NCI-H510A treated with DMSO at 0.1 percent for 48 hours (cell line): ENCODE data around the gene REEP1.
"Not testable (repeated sequence)": the region's sequence is repeated elsewhere in the genome, so short reads cannot be mapped to it uniquely, and the experiment has no call there.

Experiments used
- DNase-seq: peaks from one replicate; lab custom pipeline; 2025; lab: John Stamatoyannopoulos, UW

Gene REEP1

GRCh38 chr2:86243950-86244733 lies 93.3 kb downstream of the REEP1 start:
- DNase-seq, result no peak

- DNase-seq, result no peak
Observed at GRCh38 chr2:86243272-86243671, 94.2 kb downstream of the REEP1 start.

GRCh38 chr2:86241611-86242010 lies 95.8 kb downstream of the REEP1 start:
- DNase-seq, result no peak

- no peak for DNase-seq
Observed at GRCh38 chr2:86240251-86240650, 97.2 kb downstream of the REEP1 start.

DNA sequence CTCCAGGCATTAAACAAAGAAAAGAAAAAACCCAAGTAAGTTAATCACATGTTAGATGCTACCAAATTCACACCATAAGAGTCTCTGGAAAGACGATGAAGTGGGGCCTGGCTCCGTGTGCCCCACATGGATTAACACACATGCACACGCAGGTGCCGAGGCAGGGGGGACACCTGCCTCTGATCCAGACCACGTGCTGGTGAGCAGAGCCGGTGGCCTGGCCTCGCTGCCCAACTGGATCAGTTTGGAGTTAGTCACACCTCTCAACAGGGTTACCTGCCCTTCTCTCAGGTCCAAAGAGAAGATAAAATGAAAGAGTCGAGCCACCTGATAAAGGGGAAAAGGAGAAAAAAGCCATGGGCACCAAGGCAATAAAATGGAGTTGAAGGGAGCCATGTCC lies 97.7 kb downstream of the REEP1 start:
- no peak for DNase-seq

DNA sequence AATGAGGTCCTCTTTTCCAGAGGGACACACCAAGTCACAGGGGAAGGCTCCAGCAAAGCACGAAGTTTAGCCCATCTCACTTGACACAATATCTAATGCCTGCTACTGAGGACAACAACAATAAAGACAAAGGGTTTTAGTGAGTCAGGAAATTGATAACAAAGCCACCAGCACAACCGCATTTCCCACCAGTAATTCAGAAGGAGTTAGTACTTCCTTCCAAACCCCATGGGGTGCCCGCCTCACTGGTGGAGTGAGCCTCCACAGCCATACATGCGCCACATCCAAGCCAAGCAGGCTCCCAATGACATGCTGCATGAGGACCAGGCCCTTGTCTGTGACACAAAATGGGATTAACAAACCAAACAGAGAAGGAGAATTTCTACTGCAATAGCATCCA lies 98.1 kb downstream of the REEP1 start:
- DNase-seq, result no peak

- DNase-seq, result no peak
Observed at GRCh38 chr2:86238354-86238753, 99.1 kb downstream of the REEP1 start.

- no peak for DNase-seq
Observed at GRCh38 chr2:86237172-86237571, 100.3 kb downstream of the REEP1 start.

DNA sequence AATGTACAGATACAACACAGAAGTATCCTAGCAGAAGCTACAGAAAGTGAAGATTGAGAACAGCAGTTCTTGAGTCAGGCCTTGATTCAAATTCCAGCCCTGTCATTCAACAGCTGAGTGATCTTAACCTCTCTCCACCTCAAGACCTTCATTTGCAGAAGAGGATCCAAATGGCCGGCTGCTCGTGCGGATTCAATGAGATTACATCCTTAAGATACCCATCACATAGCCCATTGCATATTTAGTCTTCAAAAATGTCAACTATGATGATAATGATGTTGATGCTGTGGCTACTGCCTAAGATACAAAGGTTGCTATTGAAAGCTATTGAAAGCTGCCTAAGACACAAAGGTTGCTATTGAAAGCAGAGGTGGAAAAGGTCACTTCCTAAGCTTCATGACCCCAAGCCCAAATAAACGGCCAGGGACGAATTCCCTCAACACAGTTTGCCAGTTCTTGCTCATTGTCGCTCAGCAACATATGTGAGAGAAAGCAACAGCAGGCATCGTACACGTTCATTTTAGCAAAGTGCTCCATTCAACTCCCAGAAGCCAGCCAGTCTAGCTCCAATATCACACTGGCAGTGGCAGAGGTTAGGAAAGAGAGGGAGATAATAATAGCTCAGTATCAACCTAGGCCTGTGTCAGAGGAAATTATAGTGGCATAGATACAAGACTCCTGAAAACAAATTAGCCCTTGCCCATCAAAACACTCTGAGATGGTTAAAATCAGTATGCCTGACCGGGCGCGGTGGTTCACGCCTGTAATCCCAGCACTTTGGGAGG lies 102.0 kb downstream of the REEP1 start:
- no peak for DNase-seq

DNA sequence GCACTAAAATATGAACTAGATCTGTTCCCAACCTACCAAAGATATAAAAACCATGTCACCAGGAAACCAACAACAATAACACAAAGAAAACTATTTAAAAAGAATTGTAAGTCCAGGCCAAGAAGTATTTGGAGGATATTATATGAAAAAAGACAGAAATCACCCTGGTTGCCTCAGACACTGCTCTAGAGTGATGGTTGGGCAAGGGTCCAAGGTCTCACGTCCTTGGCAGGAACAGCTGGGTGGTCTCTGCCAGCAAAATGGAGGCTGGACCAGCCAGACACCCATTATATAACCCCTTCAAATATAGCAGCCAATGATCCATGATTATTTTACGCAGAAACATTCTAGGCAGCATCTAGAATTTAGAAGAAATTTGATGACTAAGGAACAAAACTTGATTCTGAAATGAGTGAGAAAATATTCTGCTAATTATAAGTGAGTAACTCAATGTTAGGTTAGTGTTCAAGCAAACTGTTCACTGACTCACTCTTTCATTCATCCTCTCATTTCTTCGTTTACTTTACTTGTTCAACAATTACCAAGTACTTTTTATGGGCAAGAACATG lies 102.8 kb downstream of the REEP1 start:
- no peak for DNase-seq

- no peak for DNase-seq
Observed at GRCh38 chr2:86233436-86233835, 104.0 kb downstream of the REEP1 start.

GRCh38 chr2:86232910-86233309 lies 104.5 kb downstream of the REEP1 start:
- DNase-seq, result no peak

- no peak for DNase-seq
Observed at GRCh38 chr2:86232373-86232784, 105.0 kb downstream of the REEP1 start.

- no peak for DNase-seq
Observed at GRCh38 chr2:86231680-86232372, 105.6 kb downstream of the REEP1 start.

GRCh38 chr2:86230961-86231360 lies 106.5 kb downstream of the REEP1 start:
- DNase-seq, result no peak

DNA sequence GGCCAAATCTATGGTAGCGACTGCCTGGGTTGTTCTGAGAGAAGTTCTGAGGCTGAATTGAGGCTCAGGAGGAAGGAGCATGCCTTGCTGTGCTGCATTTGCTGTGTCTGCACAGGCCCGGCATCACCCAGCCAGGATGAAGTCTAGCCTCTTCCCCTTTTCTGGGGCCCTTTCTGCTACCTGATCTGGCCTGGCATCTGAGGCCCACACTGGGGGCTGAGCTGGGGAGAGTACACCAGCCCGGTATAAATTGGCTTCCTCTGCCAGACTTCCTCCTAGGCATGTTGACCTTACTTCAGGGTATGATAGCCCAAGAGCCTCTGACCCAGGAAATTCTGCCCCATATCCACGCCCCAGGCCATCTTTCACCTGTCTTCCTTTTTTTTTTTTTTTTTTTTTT lies 108.2 kb downstream of the REEP1 start:
- no peak for DNase-seq

- not testable (repeated sequence) for DNase-seq
Observed at GRCh38 chr2:86228574-86228973, 108.9 kb downstream of the REEP1 start.

DNA sequence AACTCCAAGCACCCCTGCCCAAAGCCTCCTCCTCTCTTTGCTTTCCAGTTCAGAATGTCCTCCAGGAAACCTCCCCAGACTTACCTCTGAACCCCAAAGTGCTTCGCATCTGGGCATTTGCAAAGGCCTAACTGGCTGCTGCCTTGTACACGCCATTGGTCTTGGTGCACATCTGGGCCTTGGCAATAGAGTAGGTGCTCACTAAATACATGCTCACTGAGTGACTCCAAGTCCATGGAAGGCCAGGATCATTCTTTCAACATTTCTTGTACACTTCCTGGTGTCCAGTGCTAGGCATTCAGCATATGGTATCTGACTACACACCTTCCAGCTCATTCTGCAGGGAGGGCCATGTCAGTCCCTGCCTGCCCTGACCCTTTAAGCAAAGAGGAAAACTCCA lies 109.7 kb downstream of the REEP1 start:
- no peak for DNase-seq

- no peak for DNase-seq
Observed at GRCh38 chr2:86226636-86227520, 110.5 kb downstream of the REEP1 start.

- no peak for DNase-seq
Observed at GRCh38 chr2:86226070-86226469, 111.4 kb downstream of the REEP1 start.

DNA sequence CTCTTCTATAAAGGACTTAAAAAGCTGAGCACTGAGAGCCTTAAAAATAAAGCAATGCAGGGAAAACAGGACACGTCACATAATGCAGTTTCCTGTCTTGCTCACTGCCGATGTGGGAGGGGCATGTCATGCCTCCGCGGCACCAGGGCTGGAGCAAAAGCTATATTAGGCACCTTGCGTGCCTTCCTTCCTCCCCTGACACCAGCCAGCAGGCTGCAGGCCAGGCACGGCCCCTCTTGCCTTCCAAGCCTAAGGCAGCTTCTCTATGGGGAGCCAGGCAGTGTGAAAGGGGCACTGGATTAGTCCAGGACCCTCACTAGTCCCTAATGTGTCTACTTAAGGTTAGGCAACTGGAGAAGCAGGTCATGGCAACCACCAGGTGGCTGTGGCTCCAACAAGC lies 111.8 kb downstream of the REEP1 start:
- DNase-seq, result no peak
